Body of pancreas (tissue), 4 donors: ENCODE results near the gene PRSS56. TPM values are rescaled to one million over a fixed set of nuclear protein-coding genes. Genes with fewer than 3 reads are reported as not detected.
"Not testable (repeated sequence)": the region's sequence is repeated elsewhere in the genome, so short reads cannot be mapped to it uniquely, and the experiment has no call there.

Source experiments
- ATAC-seq: fragments of 150-250 bp; one replicate; pipeline ENCODE4 v1.9.1; 2016
- DNase-seq, 4 donors: peaks; one replicate each; pipeline ENCODE4 v3.0.0-alpha.2; 2019
- H3K27ac ChIP-seq, 4 donors: fragments of 200-600 bp; sonication (generic); 1 replicate in 3 of 4; 2 replicates in 1 of 4; pipeline versions ENCODE4 v1.5.1 to v1.6.1; 2016 to 2019; ENCODE audit warnings: mild to moderate bottlenecking in 1 of 4, mixed read lengths in 1 of 4, moderate library complexity in 1 of 4
- H3K27me3 ChIP-seq, 2 donors: fragments of 200-600 bp; sonication (generic); one replicate each; pipeline ENCODE4 v1.6.0; 2016; ENCODE audit warnings: mild to moderate bottlenecking in 1 of 2
- H3K36me3 ChIP-seq, 2 donors: fragments of 200-600 bp; sonication (generic); replicated peaks in 1 of 2; 2 replicates each; pipeline ENCODE4 v1.5.1; 2016; ENCODE audit warnings: low read depth in 2 of 2; ENCODE audit not compliant: insufficient read depth in 1 of 2
- H3K4me1 ChIP-seq: fragments of 200-600 bp; sonication (generic); one replicate; pipeline ENCODE4 v1.6.0; 2016
- H3K4me3 ChIP-seq, 2 donors: fragments of 200-600 bp; sonication (generic); 1 replicate in 1 of 2; 2 replicates in 1 of 2; pipeline ENCODE4 v1.5.1; 2016 to 2019
- H3K9me3 ChIP-seq, 3 donors: fragments of 200-600 bp; sonication (generic); 1 replicate in 2 of 3; 2 replicates in 1 of 3; pipeline ENCODE4 v1.5.1; 2016
- POLR2A ChIP-seq, 3 donors: fragments of 450-650 bp; IDR thresholded peaks; one replicate each; pipeline ENCODE4 v1.6.1; 2016; ENCODE audit warnings: antibody characterized with exemption in 3 of 3, mild to moderate bottlenecking in 2 of 3
- WGBS, 2 donors: methylation state at CpG; one replicate each; pipeline ENCODE4 v1.1.5; 2017; 5-methylcytosine and 5-hydroxymethylcytosine counted together
- intact Hi-C: fragments of 100-400 bp; cut with DNase I; formaldehyde crosslinking; loops from one replicate; pipeline ENCODE4 v1.15.1; 2023
- total RNA-seq, 2 donors: library from RNA; depleted of rRNA; stranded (reverse); fragments of >200 nt; gene quantifications; one replicate each; pipeline ENCODE4 v1.1.0, GENCODE V29; 2016
- TF ChIP-seq, protein P1 (sequence below), 7 experiments: fragments of 450-650 bp in 4 of 7; fragments of 200-600 bp in 3 of 7; sonication (generic) in 3 of 7; IDR thresholded peaks; one replicate each; pipeline ENCODE4 v1.5.1; 2016 to 2019; ENCODE audit warnings: antibody characterized with exemption in 7 of 7

The PRSS56 gene
- total RNA-seq, 2 donors from 2014 or later, result not detected

DNA sequence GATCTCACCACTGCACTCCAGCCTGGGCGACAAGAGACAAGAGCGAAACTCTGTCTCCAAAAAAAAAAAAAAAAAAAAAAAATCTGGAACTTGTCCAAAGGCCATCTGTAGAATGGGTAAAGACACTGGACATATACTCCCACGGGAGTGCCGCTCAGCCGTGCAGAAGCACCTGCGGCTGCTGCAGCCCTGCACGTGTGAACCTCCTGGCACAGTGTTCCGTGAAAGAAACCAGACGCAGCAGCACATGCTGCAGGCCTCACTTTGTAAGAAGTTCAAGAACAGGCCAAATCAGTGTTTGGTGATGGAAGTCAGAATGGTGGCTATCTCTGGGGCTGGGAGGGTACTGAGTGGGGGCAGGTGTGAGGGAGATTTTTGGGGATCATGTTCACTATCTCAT lies 12.2 kb downstream of the PRSS56 start:
- Histone ChIP-seq H3K4me3 (no peak overlapping the region), H3K27ac (no peak overlapping the region), H3K27me3 (no peaks in the 10 kb centered on the region), H3K9me3 (no peaks in the 10 kb centered on the region), H3K4me1 (peaks cover 4% of the 10 kb centered on the region), H3K36me3 (no peaks in the 10 kb centered on the region)
- WGBS, 2 donors, result 38 to 42% methylated on average over 9 of the region's 9 CpGs
- ATAC-seq, result no peak
- no peak for DNase-seq
- intact Hi-C loops, result no loop called here
- TF ChIP-seq POLR2A (IDR thresholded peaks at IDR 0.05), result no peak
- TF ChIP-seq, protein P1, sequence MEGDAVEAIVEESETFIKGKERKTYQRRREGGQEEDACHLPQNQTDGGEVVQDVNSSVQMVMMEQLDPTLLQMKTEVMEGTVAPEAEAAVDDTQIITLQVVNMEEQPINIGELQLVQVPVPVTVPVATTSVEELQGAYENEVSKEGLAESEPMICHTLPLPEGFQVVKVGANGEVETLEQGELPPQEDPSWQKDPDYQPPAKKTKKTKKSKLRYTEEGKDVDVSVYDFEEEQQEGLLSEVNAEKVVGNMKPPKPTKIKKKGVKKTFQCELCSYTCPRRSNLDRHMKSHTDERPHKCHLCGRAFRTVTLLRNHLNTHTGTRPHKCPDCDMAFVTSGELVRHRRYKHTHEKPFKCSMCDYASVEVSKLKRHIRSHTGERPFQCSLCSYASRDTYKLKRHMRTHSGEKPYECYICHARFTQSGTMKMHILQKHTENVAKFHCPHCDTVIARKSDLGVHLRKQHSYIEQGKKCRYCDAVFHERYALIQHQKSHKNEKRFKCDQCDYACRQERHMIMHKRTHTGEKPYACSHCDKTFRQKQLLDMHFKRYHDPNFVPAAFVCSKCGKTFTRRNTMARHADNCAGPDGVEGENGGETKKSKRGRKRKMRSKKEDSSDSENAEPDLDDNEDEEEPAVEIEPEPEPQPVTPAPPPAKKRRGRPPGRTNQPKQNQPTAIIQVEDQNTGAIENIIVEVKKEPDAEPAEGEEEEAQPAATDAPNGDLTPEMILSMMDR (IDR thresholded peaks at IDR 0.05), result no peak

DNA sequence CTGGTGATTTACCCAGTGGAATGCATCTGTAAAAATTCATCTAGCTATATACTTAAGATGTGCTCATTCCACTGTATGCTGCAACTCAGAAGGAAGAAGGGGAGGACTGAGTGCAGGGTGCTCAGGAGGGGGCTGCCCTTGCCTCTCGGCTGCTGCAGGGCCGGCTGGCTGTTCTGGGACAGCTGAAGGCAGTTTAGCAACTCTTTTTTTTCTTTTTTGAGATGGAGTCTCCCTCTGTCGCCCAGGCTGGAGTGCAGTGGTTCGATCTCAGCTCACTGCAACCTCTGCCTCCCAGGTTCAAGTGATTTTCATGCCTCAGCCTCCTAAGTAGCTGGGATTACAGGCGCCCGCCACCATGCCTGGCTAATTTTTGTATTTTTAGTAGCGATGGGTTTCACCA lies 12.6 kb downstream of the PRSS56 start:
- intact Hi-C loops, H3K27me3 ChIP-seq, H3K4me3 ChIP-seq, ATAC-seq, H3K36me3 ChIP-seq, H3K9me3 ChIP-seq, H3K4me1 ChIP-seq, H3K27ac ChIP-seq, DNase-seq: not testable (repeated sequence)
- 80% methylated on average over 7 of the region's 7 CpGs for WGBS, 2 donors

DNA sequence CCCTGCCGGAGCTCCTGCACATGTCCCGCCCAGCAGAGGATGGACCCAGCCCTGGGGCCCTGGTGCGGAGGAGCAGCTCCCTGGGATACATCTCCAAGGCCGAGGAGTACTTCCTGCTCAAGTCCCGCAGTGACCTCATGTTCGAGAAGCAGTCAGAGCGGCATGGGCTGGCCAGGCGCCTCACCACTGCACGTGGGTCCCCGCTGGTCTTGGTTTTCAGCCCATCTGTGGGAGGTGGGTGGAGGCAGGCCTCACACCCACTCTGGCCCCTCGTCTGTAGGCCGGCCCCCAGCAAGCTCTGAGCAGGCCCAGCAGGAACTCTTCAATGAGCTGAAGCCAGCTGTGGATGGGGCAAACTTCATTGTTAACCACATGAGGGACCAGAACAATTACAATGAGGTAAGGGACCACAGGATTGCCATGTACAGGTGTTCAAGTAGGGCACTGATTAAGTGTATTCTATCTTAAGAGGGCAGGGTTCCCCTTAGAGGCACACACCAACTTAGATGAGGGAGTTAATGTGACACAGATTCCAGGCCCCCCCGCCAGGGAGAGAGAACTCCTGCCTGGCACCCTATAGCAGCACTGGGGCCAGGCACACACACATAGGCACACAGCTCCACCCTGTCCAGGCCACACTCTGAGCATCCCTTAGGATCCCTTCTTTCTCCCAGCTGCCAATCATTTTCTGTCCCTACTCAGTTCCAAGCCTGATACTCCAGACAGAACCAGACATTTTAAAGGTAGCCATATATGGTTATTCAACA lies 13.9 kb downstream of the PRSS56 start:
- DNase-seq (no peak), ATAC-seq (no peak)
- peaks cover 10% of the 10 kb centered on the region for H3K4me1 ChIP-seq
- H3K36me3 ChIP-seq, result no peaks in the 10 kb centered on the region
- H3K27ac ChIP-seq, result no peak overlapping the region
- intact Hi-C loops, result no loop called here
- no peak overlapping the region for H3K4me3 ChIP-seq
- 77 to 80% methylated on average over 3 to 13 of the region's 13 CpGs for WGBS, 2 donors
- TF ChIP-seq, protein P1 (IDR thresholded peaks at IDR 0.05), result no peak
- TF ChIP-seq POLR2A (IDR thresholded peaks at IDR 0.05), result no peak
- H3K9me3 ChIP-seq, result no peaks in the 10 kb centered on the region
- H3K27me3 ChIP-seq, result no peaks in the 10 kb centered on the region

DNA sequence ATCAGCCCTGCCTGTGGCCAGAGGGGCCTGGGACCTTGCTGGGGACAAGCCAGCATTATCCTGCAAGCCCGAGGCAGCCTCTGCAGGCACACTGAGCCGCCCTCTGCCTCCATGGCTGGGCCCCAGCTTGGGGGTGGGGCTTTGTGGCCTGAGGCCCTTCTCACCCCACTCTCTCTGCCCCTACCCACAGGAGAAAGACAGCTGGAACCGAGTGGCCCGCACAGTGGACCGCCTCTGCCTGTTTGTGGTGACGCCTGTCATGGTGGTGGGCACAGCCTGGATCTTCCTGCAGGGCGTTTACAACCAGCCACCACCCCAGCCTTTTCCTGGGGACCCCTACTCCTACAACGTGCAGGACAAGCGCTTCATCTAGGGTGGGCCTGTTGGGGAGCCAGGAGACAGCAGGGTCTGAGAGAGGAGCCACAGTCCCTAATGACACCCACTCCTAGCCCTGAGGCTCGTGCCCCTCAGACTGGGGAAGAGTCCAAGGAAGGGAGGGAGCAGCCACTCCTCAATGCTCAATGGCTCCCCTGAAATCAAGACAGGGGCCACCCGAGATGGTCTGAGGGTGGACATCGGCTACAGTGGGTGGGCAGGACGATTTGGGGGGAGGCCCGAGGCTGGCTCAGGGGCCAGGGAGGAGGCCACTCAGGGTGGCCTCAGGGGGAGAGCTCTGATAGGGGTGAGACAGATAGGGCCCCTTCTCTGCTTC lies 14.9 kb downstream of the PRSS56 start:
- 77 to 83% methylated on average over 9 to 12 of the region's 14 CpGs for WGBS, 2 donors
- Histone ChIP-seq H3K36me3 (no peaks in the 10 kb centered on the region), H3K4me1 (peaks cover 10% of the 10 kb centered on the region), H3K27ac (no peak overlapping the region), H3K27me3 (no peaks in the 10 kb centered on the region), H3K9me3 (no peaks in the 10 kb centered on the region), H3K4me3 (no peak overlapping the region)
- ATAC-seq (no peak), DNase-seq (no peak)
- TF ChIP-seq POLR2A (IDR thresholded peaks at IDR 0.05), result no peak
- TF ChIP-seq, protein P1 (IDR thresholded peaks at IDR 0.05), result no peak
- intact Hi-C loops, result no loop called here

DNA sequence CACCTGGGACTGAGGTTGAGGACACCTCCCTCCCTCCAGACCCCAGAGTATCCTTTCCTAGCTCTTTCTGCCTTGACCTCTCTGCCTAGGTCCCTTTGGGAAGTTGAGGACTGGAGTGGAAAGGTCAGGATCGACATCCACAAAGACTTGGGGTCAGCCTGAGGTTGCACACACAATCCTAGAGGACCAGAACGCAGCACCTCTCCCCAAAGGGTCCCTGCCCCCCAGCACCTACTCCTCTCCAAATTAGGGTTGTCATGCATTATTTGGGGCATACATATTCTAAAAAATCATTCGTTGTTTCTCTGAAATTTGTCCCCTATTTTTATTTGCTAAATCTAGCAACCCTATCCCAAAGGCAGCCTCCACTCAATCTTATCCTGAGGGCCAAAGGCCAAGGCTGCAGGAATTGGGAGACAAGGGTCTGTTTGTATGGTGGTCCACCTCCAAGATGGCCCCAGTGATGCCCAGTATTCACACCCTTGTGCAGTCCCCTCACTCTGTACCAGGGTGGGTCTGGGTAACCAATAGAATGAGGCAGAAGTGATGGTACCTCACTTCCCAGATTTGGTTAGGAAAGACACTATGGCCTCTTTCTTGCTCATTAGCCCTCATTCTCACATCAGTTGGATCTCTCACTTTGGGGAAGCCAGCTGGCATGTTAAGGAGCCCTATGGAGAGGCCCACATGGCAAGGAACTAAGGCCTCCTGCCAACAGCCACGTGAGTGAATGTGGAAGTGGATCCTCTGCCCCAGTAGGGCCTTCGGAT lies 15.8 kb downstream of the PRSS56 start:
- 83 to 85% methylated on average over 5 of the region's 5 CpGs for WGBS, 2 donors
- H3K4me1 ChIP-seq, result peaks cover 10% of the 10 kb centered on the region
- no peak overlapping the region for H3K27ac ChIP-seq
- H3K4me3 ChIP-seq, result no peak overlapping the region
- intact Hi-C loops, result no loop called here
- no peaks in the 10 kb centered on the region for H3K36me3 ChIP-seq
- DNase-seq (no peak), ATAC-seq (no peak)
- H3K9me3 ChIP-seq, result no peaks in the 10 kb centered on the region
- no peaks in the 10 kb centered on the region for H3K27me3 ChIP-seq
- no peak for TF ChIP-seq POLR2A (IDR thresholded peaks at IDR 0.05)
- TF ChIP-seq, protein P1 (IDR thresholded peaks at IDR 0.05), result no peak
